Effector CD8-positive, alpha-beta T cell (primary cell): ENCODE data around the gene DMD.

Experiments used
- DNase-seq: peaks from one replicate; lab custom pipeline; 2025; lab: John Stamatoyannopoulos, UW

The DMD gene

GRCh38 chrX:32489125-32489524, 722.2 kb downstream of the DMD start:
- no peak for DNase-seq

GRCh38 chrX:32483534-32484136, 727.7 kb downstream of the DMD start:
- no peak for DNase-seq

GRCh38 chrX:32480019-32480418, 731.3 kb downstream of the DMD start:
- DNase-seq = no peak

- DNase-seq = no peak
Observed at GRCh38 chrX:32472364-32472763, 739.0 kb downstream of the DMD start.

- no peak for DNase-seq
Observed at GRCh38 chrX:32455704-32456103, 755.6 kb downstream of the DMD start.

- no peak for DNase-seq
Observed at GRCh38 chrX:32451954-32452695, 759.2 kb downstream of the DMD start.

- DNase-seq = no peak
Observed at GRCh38 chrX:32448945-32449344, 762.4 kb downstream of the DMD start.

- no peak for DNase-seq
Observed at GRCh38 chrX:32448320-32448719, 763.0 kb downstream of the DMD start.

GRCh38 chrX:32447640-32448039, 763.7 kb downstream of the DMD start:
- no peak for DNase-seq

- DNase-seq = no peak
Observed at GRCh38 chrX:32443841-32444240, 767.5 kb downstream of the DMD start.

- no peak for DNase-seq
Observed at GRCh38 chrX:32421266-32421665, 790.1 kb downstream of the DMD start.

- DNase-seq = no peak
Observed at GRCh38 chrX:32408389-32408788, 803.0 kb downstream of the DMD start.

- no peak for DNase-seq
Observed at GRCh38 chrX:32397562-32398216, 813.7 kb downstream of the DMD start.

- DNase-seq = no peak
Observed at GRCh38 chrX:32395878-32396277, 815.5 kb downstream of the DMD start.

GRCh38 chrX:32392655-32393054, 818.7 kb downstream of the DMD start:
- DNase-seq = no peak

GRCh38 chrX:32370456-32371205, 840.7 kb downstream of the DMD start:
- DNase-seq = no peak

GRCh38 chrX:32293962-32294700, 917.2 kb downstream of the DMD start:
- DNase-seq = no peak

GRCh38 chrX:32289356-32289755, 922.0 kb downstream of the DMD start:
- DNase-seq = no peak

GRCh38 chrX:32281853-32282252, 929.5 kb downstream of the DMD start:
- no peak for DNase-seq

- DNase-seq = no peak
Observed at GRCh38 chrX:32280921-32281320, 930.4 kb downstream of the DMD start.

- no peak for DNase-seq
Observed at GRCh38 chrX:32280489-32280888, 930.9 kb downstream of the DMD start.

- DNase-seq = no peak
Observed at GRCh38 chrX:32276153-32276552, 935.2 kb downstream of the DMD start.
